ENCODE results near the gene MTIF2. TPM values are rescaled to one million over a fixed set of nuclear protein-coding genes. Genes with fewer than 3 reads are reported as not detected.
A peak's percentile ranks its signal among the peaks of the same experiment; 100 is the strongest.

MTIF2 gene
- total RNA-seq, 6 experiments from 2014 or later = 22.4 to 28.7 (median 25.9) TPM

DNA sequence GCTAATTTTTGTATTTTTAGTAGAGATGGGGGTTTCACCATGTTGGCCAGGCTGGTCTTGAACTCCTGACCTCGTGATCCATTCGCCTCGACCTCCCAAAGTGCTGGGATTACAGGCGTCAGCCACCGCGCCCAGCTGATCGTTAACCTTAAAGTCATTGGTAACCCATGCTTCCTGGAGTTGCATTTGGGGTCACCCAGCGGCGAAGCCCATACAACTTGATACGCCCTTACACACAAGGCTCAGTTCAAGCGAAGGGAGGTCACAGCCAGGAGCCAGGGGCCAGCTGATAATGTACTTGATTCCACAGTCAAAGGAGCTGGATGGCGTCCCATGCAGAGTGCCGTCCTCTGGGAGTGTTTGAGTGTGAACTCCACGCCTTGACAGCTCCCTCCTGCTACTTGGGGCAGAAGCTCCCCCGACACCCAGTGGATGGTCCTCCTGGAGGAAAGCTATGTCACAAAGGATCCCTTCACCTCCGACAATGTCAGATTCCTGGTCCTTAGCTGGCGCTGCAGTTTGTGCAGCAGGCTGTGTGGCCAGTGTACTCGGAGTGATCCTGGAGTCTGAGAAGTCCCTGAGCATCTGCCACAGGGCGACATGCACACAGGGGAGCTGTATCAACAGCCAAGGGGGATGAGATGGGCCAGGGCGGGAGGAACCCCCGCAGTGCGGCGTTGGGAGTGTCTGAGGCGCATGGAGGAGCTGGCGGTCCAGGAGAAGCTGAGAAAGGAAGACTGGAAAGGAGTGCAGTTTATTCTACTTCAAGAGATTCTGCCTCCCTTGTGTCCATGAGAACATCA is 44.9 kb downstream of the MTIF2 start:
- Mint-ChIP-seq H3K27ac (no peak overlapping the region), H3K27me3 (ENCODE audit: insufficient read depth) (no peaks in the 10 kb centered on the region; the same call in 1 of the 2 replicates), H3K4me3 (peak overlapping the region; percentile 24; the same call in 1 of the 2 replicates), H3K4me1 (ENCODE audit: low read depth) (peaks cover 33% of the 10 kb centered on the region), H3K36me3 (ENCODE audit: low read depth) (peaks cover 14% of the 10 kb centered on the region), H3K9me3 (no peaks in the 10 kb centered on the region)
- no peak for DNase-seq
- TF ChIP-seq, protein P1, sequence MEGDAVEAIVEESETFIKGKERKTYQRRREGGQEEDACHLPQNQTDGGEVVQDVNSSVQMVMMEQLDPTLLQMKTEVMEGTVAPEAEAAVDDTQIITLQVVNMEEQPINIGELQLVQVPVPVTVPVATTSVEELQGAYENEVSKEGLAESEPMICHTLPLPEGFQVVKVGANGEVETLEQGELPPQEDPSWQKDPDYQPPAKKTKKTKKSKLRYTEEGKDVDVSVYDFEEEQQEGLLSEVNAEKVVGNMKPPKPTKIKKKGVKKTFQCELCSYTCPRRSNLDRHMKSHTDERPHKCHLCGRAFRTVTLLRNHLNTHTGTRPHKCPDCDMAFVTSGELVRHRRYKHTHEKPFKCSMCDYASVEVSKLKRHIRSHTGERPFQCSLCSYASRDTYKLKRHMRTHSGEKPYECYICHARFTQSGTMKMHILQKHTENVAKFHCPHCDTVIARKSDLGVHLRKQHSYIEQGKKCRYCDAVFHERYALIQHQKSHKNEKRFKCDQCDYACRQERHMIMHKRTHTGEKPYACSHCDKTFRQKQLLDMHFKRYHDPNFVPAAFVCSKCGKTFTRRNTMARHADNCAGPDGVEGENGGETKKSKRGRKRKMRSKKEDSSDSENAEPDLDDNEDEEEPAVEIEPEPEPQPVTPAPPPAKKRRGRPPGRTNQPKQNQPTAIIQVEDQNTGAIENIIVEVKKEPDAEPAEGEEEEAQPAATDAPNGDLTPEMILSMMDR (IDR thresholded peaks at IDR 0.05) = no peak

DNA sequence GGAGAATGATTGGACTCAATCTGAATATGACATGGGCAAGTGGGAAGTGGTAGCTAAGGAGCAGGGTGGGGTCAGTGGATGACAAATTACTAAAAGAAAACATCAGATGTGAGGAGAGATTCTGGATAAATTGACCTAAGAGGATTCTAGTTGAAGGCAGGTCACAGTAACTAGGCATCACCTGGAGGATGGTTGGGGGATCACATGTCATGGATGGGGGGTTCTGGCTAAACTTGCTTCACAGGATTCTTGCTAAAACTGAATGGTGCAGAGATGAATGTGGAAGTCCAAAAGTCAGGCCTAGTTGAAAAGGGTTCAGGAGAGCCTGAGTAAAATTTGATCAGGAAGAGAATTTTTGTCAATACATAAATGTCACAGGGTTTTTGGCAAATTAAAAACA is 55.2 kb downstream of the MTIF2 start:
- Mint-ChIP-seq H3K9me3 (no peaks in the 10 kb centered on the region), H3K27me3 (ENCODE audit: insufficient read depth) (no peaks in the 10 kb centered on the region), H3K4me1 (ENCODE audit: low read depth) (no peaks in the 10 kb centered on the region), H3K4me3 (no peak overlapping the region), H3K27ac (no peak overlapping the region), H3K36me3 (ENCODE audit: low read depth) (peaks cover 17% of the 10 kb centered on the region)
- no peak for DNase-seq
- TF ChIP-seq, protein P1 (IDR thresholded peaks at IDR 0.05) = no peak

DNA sequence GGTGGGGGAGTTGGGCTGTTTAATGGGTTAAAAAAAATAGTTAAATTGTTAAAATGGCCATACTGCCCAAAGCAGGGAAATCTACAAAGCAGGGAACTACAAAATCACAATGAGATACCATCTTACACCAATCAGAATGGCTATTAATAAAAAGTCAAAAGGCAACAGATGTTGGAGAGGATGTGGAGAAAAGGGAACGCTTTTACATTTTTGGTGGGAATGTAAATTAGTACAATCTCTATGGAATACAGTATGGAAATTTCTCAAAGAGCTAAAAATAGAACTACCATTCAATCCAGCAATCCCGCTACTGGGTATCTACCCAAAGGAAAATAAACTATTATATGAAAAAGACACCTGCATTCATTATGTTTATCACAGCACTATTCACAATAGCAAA is 64.1 kb downstream of the MTIF2 start:
- Mint-ChIP-seq H3K36me3 (ENCODE audit: low read depth) (peaks cover 59% of the 10 kb centered on the region), H3K9me3 (peaks cover 4% of the 10 kb centered on the region; the same call in 1 of the 2 replicates), H3K4me1 (ENCODE audit: low read depth) (no peaks in the 10 kb centered on the region), H3K4me3 (no peak overlapping the region), H3K27ac (no peak overlapping the region), H3K27me3 (ENCODE audit: insufficient read depth) (no peaks in the 10 kb centered on the region)
- DNase-seq = no peak
- TF ChIP-seq, protein P1 (IDR thresholded peaks at IDR 0.05) = no peak

DNA sequence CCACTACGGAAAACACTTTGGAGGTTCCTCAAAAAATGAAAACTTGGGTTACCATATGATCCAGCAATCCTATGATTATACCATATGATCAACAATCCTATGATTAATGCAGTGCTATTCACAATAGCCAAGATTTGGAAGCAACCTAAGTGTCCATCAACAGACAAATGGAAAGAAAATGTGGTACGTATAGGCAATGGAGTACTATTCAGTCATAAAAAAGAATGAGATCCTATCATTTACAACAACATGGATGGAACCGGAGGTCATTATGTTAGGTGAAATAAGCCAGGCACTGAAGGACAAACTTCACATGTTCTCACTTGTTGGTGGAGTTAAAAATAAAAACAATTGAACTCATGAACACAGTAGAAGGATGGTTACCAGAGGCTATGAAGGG is 64.5 kb downstream of the MTIF2 start:
- Mint-ChIP-seq H3K4me1 (ENCODE audit: low read depth) (no peaks in the 10 kb centered on the region), H3K27me3 (ENCODE audit: insufficient read depth) (no peaks in the 10 kb centered on the region)

DNA sequence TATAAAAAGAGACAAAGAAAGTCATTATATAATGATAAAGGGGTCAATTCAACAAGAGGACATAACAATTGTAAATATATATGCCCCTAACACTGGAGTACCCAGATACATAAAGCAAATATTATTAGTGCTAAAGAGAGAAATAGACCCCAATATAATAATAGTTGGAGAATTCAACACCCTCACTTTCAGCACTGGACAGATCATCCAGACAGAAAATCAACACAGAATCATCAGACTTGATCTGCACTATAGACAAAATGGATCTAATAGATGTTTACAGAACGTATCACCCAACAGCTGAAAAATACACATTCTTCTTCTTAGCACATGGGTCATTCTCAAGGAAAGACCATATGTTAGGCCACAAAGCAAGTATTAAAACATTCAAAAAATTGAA is 68.6 kb downstream of the MTIF2 start:
- TF ChIP-seq, protein P1 (IDR thresholded peaks at IDR 0.05) = no peak
- no peak for DNase-seq

More for the DNA sequence above, 64.5 kb downstream of the MTIF2 start:
- Mint-ChIP-seq H3K36me3 (ENCODE audit: low read depth) (peaks cover 61% of the 10 kb centered on the region), H3K4me3 (no peak overlapping the region), H3K27ac (no peak overlapping the region), H3K9me3 (peaks cover 4% of the 10 kb centered on the region; the same call in 1 of the 2 replicates)
- TF ChIP-seq, protein P1 (IDR thresholded peaks at IDR 0.05) = no peak
- no peak for DNase-seq

More for the DNA sequence above, 68.6 kb downstream of the MTIF2 start:
- H3K27me3 Mint-ChIP-seq (ENCODE audit: insufficient read depth) = no peaks in the 10 kb centered on the region
- H3K36me3 Mint-ChIP-seq (ENCODE audit: low read depth) = peaks cover 75% of the 10 kb centered on the region
- H3K4me3 Mint-ChIP-seq = no peak overlapping the region
- no peaks in the 10 kb centered on the region for H3K4me1 Mint-ChIP-seq (ENCODE audit: low read depth)
- no peak overlapping the region for H3K27ac Mint-ChIP-seq
- H3K9me3 Mint-ChIP-seq = peaks cover 4% of the 10 kb centered on the region; the same call in 1 of the 2 replicates

All from HFFc6 (cell line).